DMS153 treated with DMSO at 0.1 percent for 48 hours (cell line): Measurements from ENCODE around the gene GBP6.
"Not testable (repeated sequence)": the region's sequence is repeated elsewhere in the genome, so short reads cannot be mapped to it uniquely, and the experiment has no call there.

Experiments
- DNase-seq: peaks from one replicate; lab custom pipeline; 2025; ENCODE audit not compliant: unreplicated experiment; lab: John Stamatoyannopoulos, UW

Gene GBP6

GRCh38 chr1:89363638-89364536, at the start of gene GBP6:
TSS of gene GBP6 (plus strand) at chr1:89364059. CDS start at chr1:89368552, 4,493 bp downstream.
- DNase-seq = no peak

GRCh38 chr1:89322402-89322801, 41.5 kb upstream of the GBP6 start:
- DNase-seq = no peak

- no peak for DNase-seq
Measured at GRCh38 chr1:89331890-89332289, 32.0 kb upstream of the GBP6 start.

- no peak for DNase-seq
Measured at GRCh38 chr1:89332461-89332860, 31.4 kb upstream of the GBP6 start.

GRCh38 chr1:89335486-89335885, 28.4 kb upstream of the GBP6 start:
- no peak for DNase-seq

- DNase-seq = no peak
Measured at GRCh38 chr1:89337903-89338302, 26.0 kb upstream of the GBP6 start.

GRCh38 chr1:89339039-89339438, 24.8 kb upstream of the GBP6 start:
- no peak for DNase-seq

GRCh38 chr1:89345479-89345878, 18.4 kb upstream of the GBP6 start:
- DNase-seq = not testable (repeated sequence)

GRCh38 chr1:89347296-89347695, 16.6 kb upstream of the GBP6 start:
- DNase-seq = no peak

GRCh38 chr1:89350298-89350697, 13.6 kb upstream of the GBP6 start:
- DNase-seq = no peak

GRCh38 chr1:89351597-89352311, 12.1 kb upstream of the GBP6 start:
- no peak for DNase-seq

- DNase-seq = no peak
Measured at GRCh38 chr1:89352421-89352820, 11.4 kb upstream of the GBP6 start.

- no peak for DNase-seq
Measured at GRCh38 chr1:89354205-89354604, 9.7 kb upstream of the GBP6 start.

GRCh38 chr1:89355056-89355455, 8.8 kb upstream of the GBP6 start:
- DNase-seq = no peak

- DNase-seq = peak; percentile 28
Measured at GRCh38 chr1:89356658-89357400, 7.0 kb upstream of the GBP6 start.

GRCh38 chr1:89358287-89358893, 5.5 kb upstream of the GBP6 start:
- peak; percentile 57 for DNase-seq

GRCh38 chr1:89360716-89361115, 3.1 kb upstream of the GBP6 start:
- DNase-seq = peak; percentile 56

GRCh38 chr1:89361681-89362080, 2.2 kb upstream of the GBP6 start:
- no peak for DNase-seq

GRCh38 chr1:89363196-89363595, 663 bp upstream of the GBP6 start:
- DNase-seq = no peak

- DNase-seq = no peak
Measured at GRCh38 chr1:89364954-89365550, 1.2 kb downstream of the GBP6 start.

GRCh38 chr1:89367221-89367620, 3.4 kb downstream of the GBP6 start:
- no peak for DNase-seq
